CD4-positive, alpha-beta memory T cell (primary cell): ENCODE measurements around the gene NODAL. TPM values are rescaled to one million over a fixed set of nuclear protein-coding genes. Genes with fewer than 3 reads are reported as not detected.

Experiments used
- CTCF ChIA-PET: fragments of 350-600 bp; sonication (Branson Sonifier 250); formaldehyde crosslinking; loops from one replicate; lab custom pipeline; 2021; ENCODE audit warnings: inconsistent platforms; ENCODE audit not compliant: partially characterized antibody; lab: Charles Lee
- POLR2A ChIA-PET: fragments of 350-600 bp; sonication (Branson Sonifier 250); formaldehyde crosslinking; loops from one replicate; lab custom pipeline; 2021; ENCODE audit not compliant: partially characterized antibody; lab: Charles Lee
- DNase-seq, 5 donors: peaks; one replicate each; pipeline versions ENCODE4 v3.0.0 to v3.0.0-alpha.2; 2020 to 2022; ENCODE audit warnings: mixed read lengths in 1 of 5
- H3K27ac ChIP-seq: one replicate; pipeline ENCODE4 v1.7.0; 2013; ENCODE audit warnings: low read depth, low read length
- H3K27me3 ChIP-seq: 2 replicates; pipeline ENCODE4 v1.7.0; 2013; ENCODE audit warnings: mild to moderate bottlenecking, low read length, moderate library complexity; ENCODE audit not compliant: insufficient read depth
- H3K36me3 ChIP-seq: 2 replicates; pipeline ENCODE4 v1.7.0; 2013; ENCODE audit warnings: mild to moderate bottlenecking, low read length, moderate library complexity; ENCODE audit not compliant: insufficient read depth
- H3K4me1 ChIP-seq: 2 replicates; pipeline ENCODE4 v1.7.0; 2013; ENCODE audit warnings: mild to moderate bottlenecking, low read length, moderate library complexity; ENCODE audit not compliant: insufficient read depth
- H3K4me3 ChIP-seq, 2 donors: one replicate each; pipeline ENCODE4 v1.7.0; 2013; ENCODE audit warnings: low read length in 2 of 2, mild to moderate bottlenecking in 1 of 2
- H3K9me3 ChIP-seq, 2 donors: one replicate each; pipeline ENCODE4 v1.7.0; 2013; ENCODE audit warnings: low read length in 2 of 2, control low read depth in 1 of 2; ENCODE audit not compliant: control insufficient read depth in 1 of 2
- H3K27ac Mint-ChIP-seq, 7 donors: one replicate each; pipeline ENCODE4 v1.8.0; 2020 to 2021; ENCODE audit warnings: mixed read lengths in 7 of 7, mild to moderate bottlenecking in 6 of 7, inconsistent platforms in 3 of 7, moderate library complexity in 3 of 7
- H3K27me3 Mint-ChIP-seq, 2 donors: one replicate each; pipeline ENCODE4 v1.8.0; 2020 to 2021; ENCODE audit warnings: mixed read lengths in 2 of 2
- H3K36me3 Mint-ChIP-seq, 2 donors: one replicate each; pipeline ENCODE4 v1.8.0; 2020 to 2021; ENCODE audit warnings: mixed read lengths in 2 of 2, inconsistent platforms in 1 of 2, mild to moderate bottlenecking in 1 of 2
- H3K4me1 Mint-ChIP-seq, 4 donors: one replicate each; pipeline ENCODE4 v1.8.0; 2020 to 2021; ENCODE audit warnings: mixed read lengths in 4 of 4, mild to moderate bottlenecking in 1 of 4
- H3K4me3 Mint-ChIP-seq, 8 donors: one replicate each; pipeline ENCODE4 v1.8.0; 2020 to 2021; ENCODE audit warnings: mixed read lengths in 8 of 8, mild to moderate bottlenecking in 7 of 8, moderate library complexity in 6 of 8, inconsistent platforms in 3 of 8
- H3K9me3 Mint-ChIP-seq, 8 donors: one replicate each; pipeline ENCODE4 v1.8.0; 2020 to 2021; ENCODE audit warnings: mixed read lengths in 8 of 8, mild to moderate bottlenecking in 5 of 8, inconsistent platforms in 3 of 8, moderate library complexity in 1 of 8
- intact Hi-C: fragments of 100-400 bp; cut with micrococcal nuclease; formaldehyde crosslinking; loops from one replicate; pipeline ENCODE4 v1.15.1; 2023
- polyA plus RNA-seq, 2 donors: library from polyadenylated mRNA; unstranded; fragments of 300-500 nt; fragmentation: Illumina TruSeq; gene quantifications; one replicate each; pipeline ENCODE4 v1.2.3, GENCODE V29; 2021
- total RNA-seq, 2 experiments: library from RNA; stranded (reverse); gene quantifications; one replicate each; pipeline ENCODE4 v1.2.3, GENCODE V29; 2021

The NODAL gene
- total and polyA plus RNA-seq, 4 experiments from 2014 or later = 0.19 TPM; not detected in 3

- intact Hi-C loops = no loop called here
- DNase-seq = no peak
- Histone ChIP-seq H3K4me3 (no peak overlapping the region), H3K9me3 (no peaks in the 10 kb centered on the region), H3K4me1 (peaks cover 9% of the 10 kb centered on the region), H3K27ac (no peak overlapping the region), H3K27me3 (no peaks in the 10 kb centered on the region), H3K36me3 (peaks cover 37% of the 10 kb centered on the region)
- CTCF ChIA-PET = no interaction called here
- peaks cover 22 to 38% (median 29%) of the 10 kb centered on the region in 4 donors for H3K4me1 Mint-ChIP-seq
- H3K27ac Mint-ChIP-seq = peak overlapping the region in 4 of 7 donors; percentile 13 to 47 (median 26)
- no peaks in the 10 kb centered on the region for H3K27me3 Mint-ChIP-seq
- H3K4me3 Mint-ChIP-seq = no peak overlapping the region
- peaks cover 45 to 65% of the 10 kb centered on the region in 2 donors for H3K36me3 Mint-ChIP-seq
- H3K9me3 Mint-ChIP-seq = no peaks in the 10 kb centered on the region
- POLR2A ChIA-PET = interaction anchor here (4.4 kb wide), 1 partner anchor 14 kb away, joined by 21 read pairs; the partner anchor contains the start of gene EIF4EBP2
Observed at GRCh38 chr10:70418713-70419112, 22.8 kb downstream of the NODAL start.

DNA sequence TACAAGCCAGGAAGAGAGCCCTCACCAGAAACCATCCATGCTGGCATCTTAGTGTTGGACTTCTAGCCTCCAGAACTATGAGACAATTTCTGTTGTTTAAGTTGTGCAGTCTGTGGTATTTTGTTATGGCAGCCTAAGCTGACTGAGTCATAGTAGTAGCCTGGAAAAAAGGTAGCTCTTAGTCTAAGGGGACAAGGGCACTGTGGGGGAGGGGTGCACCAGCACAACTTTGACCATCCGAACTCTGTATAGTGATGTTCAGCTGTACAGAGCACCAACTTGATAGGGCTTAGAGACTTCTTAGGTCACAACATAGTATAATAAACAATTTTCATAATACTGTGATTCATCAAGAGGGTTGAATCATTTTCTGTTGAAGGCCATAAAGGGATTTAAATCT lies 23.3 kb downstream of the NODAL start:
- intact Hi-C loops = no loop called here
- no peak overlapping the region for H3K27ac ChIP-seq
- POLR2A ChIA-PET = interaction anchor here (4.4 kb wide), 1 partner anchor 14 kb away, joined by 21 read pairs; the partner anchor contains the start of gene EIF4EBP2
- H3K4me1 ChIP-seq = peaks cover 9% of the 10 kb centered on the region
- H3K36me3 ChIP-seq = peaks cover 32% of the 10 kb centered on the region
- H3K27ac Mint-ChIP-seq = peak overlapping the region in 5 of 7 donors; percentile 19 to 72 (median 37)
- no peaks in the 10 kb centered on the region for H3K9me3 Mint-ChIP-seq
- no peaks in the 10 kb centered on the region for H3K27me3 ChIP-seq
- CTCF ChIA-PET = no interaction called here
- no peaks in the 10 kb centered on the region for H3K27me3 Mint-ChIP-seq
- H3K36me3 Mint-ChIP-seq = peaks cover 40 to 60% of the 10 kb centered on the region in 2 donors
- H3K4me1 Mint-ChIP-seq = peaks cover 22 to 39% (median 30%) of the 10 kb centered on the region in 4 donors
- no peaks in the 10 kb centered on the region for H3K9me3 ChIP-seq
- DNase-seq = no peak
- peak overlapping the region in 1 of 8 donors; percentile 26 for H3K4me3 Mint-ChIP-seq
- no peak overlapping the region for H3K4me3 ChIP-seq

DNA sequence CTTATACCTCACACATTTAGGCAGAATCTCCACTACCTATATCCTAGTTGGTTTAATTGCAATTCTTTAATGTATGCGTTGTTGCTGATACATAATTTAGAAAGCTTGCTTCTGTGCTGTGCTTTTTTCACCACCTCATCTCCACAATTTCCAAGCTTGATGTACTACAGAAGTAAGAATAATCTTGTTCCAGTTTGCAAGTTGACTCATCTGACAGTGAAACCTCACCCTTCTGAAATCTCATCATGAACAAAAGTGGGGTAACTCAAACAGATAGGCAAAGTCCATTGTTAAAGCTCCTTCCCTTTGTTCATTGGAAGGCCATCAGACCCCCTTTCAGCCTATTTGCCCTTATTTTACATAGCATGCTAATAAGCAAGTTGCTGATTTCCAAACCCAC lies 23.9 kb downstream of the NODAL start:
- Histone ChIP-seq H3K9me3 (no peaks in the 10 kb centered on the region), H3K27ac (no peak overlapping the region), H3K27me3 (no peaks in the 10 kb centered on the region), H3K36me3 (peaks cover 27% of the 10 kb centered on the region), H3K4me3 (no peak overlapping the region), H3K4me1 (peaks cover 13% of the 10 kb centered on the region)
- CTCF ChIA-PET = no interaction called here
- H3K36me3 Mint-ChIP-seq = peaks cover 34 to 53% of the 10 kb centered on the region in 2 donors
- no peak for DNase-seq
- no peaks in the 10 kb centered on the region for H3K27me3 Mint-ChIP-seq
- H3K4me3 Mint-ChIP-seq = no peak overlapping the region
- POLR2A ChIA-PET = interaction anchor here (4.4 kb wide), 1 partner anchor 13 kb away, joined by 21 read pairs; the partner anchor contains the start of gene EIF4EBP2
- peaks cover 23 to 42% (median 32%) of the 10 kb centered on the region in 4 donors for H3K4me1 Mint-ChIP-seq
- H3K27ac Mint-ChIP-seq = peak overlapping the region in 5 of 7 donors; percentile 2 to 74 (median 35)
- H3K9me3 Mint-ChIP-seq = no peaks in the 10 kb centered on the region
- intact Hi-C loops = no loop called here

GRCh38 chr10:70412356-70412755 lies 29.1 kb downstream of the NODAL start:
- H3K27me3 ChIP-seq = no peaks in the 10 kb centered on the region
- DNase-seq = no peak
- peaks cover 50 to 78% (median 61%) of the 10 kb centered on the region in 4 donors for H3K4me1 Mint-ChIP-seq
- H3K4me1 ChIP-seq = peaks cover 43% of the 10 kb centered on the region
- H3K4me3 Mint-ChIP-seq = no peak overlapping the region
- peaks cover 31 to 42% of the 10 kb centered on the region in 2 donors for H3K36me3 Mint-ChIP-seq
- no peaks in the 10 kb centered on the region for H3K27me3 Mint-ChIP-seq
- peak overlapping the region in 4 of 7 donors; percentile 2 to 54 (median 41) for H3K27ac Mint-ChIP-seq
- POLR2A ChIA-PET = no interaction called here
- peaks cover 5% of the 10 kb centered on the region for H3K36me3 ChIP-seq
- intact Hi-C loops = no loop called here
- CTCF ChIA-PET = no interaction called here
- H3K9me3 ChIP-seq = no peaks in the 10 kb centered on the region
- H3K4me3 ChIP-seq = no peak overlapping the region
- H3K9me3 Mint-ChIP-seq = no peaks in the 10 kb centered on the region
- H3K27ac ChIP-seq = no peak overlapping the region

- H3K4me1 Mint-ChIP-seq = peaks cover 52 to 77% (median 65%) of the 10 kb centered on the region in 4 donors
- DNase-seq = no peak
- no peak overlapping the region for H3K27ac ChIP-seq
- peaks cover 5% of the 10 kb centered on the region for H3K36me3 ChIP-seq
- H3K4me1 ChIP-seq = peaks cover 46% of the 10 kb centered on the region
- no peaks in the 10 kb centered on the region for H3K9me3 ChIP-seq
- ChIA-PET CTCF (no interaction called here), POLR2A (interaction anchor here (1.0 kb wide), 1 partner anchor 13 kb away, joined by 3 read pairs; no protein-coding TSS in a partner anchor)
- no peaks in the 10 kb centered on the region for H3K9me3 Mint-ChIP-seq
- peaks cover 33 to 42% of the 10 kb centered on the region in 2 donors for H3K36me3 Mint-ChIP-seq
- no peak overlapping the region for H3K4me3 ChIP-seq
- intact Hi-C loops = no loop called here
- H3K27me3 ChIP-seq = no peaks in the 10 kb centered on the region
- H3K27ac Mint-ChIP-seq = peak overlapping the region in 6 of 7 donors; percentile 5 to 73 (median 20)
- H3K27me3 Mint-ChIP-seq = no peaks in the 10 kb centered on the region
- H3K4me3 Mint-ChIP-seq = peak overlapping the region in 1 of 8 donors; percentile 9
Observed at GRCh38 chr10:70410608-70411007, 30.9 kb downstream of the NODAL start.

DNA sequence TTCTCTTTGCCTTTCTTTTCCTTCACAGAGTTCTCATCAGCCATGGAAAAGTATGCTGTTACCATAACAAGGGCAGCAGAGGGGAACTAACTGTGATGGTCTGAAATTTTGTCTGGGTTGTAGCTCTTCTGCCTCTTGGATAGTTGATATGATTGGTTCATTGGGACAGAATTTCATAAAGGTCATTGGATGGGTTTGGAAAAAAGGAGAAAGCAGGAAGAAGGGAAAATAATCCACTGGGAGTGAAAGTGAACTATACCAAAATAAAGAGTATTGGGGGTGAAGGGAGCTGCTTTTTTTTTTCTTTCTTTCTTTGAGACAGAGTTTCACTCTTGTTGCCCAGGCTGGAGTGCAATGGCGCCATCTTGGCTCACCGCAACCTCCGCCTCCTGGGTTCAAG lies 31.7 kb downstream of the NODAL start:
- CTCF ChIA-PET = interaction anchor here (1.0 kb wide), 1 partner anchor 31 kb away, joined by 3 read pairs; no protein-coding TSS in a partner anchor
- H3K9me3 ChIP-seq = no peaks in the 10 kb centered on the region
- intact Hi-C loops = no loop called here
- Mint-ChIP-seq H3K27ac (peak overlapping the region in 3 of 7 donors; percentile 5 to 43 (median 15)), H3K4me3 (peak overlapping the region in 2 of 8 donors; percentile 12 to 55), H3K9me3 (no peaks in the 10 kb centered on the region), H3K4me1 (peaks cover 53 to 78% (median 65%) of the 10 kb centered on the region in 4 donors), H3K27me3 (no peaks in the 10 kb centered on the region), H3K36me3 (peaks cover 32 to 44% of the 10 kb centered on the region in 2 donors)
- no peaks in the 10 kb centered on the region for H3K27me3 ChIP-seq
- no peak overlapping the region for H3K27ac ChIP-seq
- peaks cover 5% of the 10 kb centered on the region for H3K36me3 ChIP-seq
- POLR2A ChIA-PET = interaction anchor here (1.0 kb wide), 1 partner anchor 14 kb away, joined by 3 read pairs; no protein-coding TSS in a partner anchor
- no peak for DNase-seq
- H3K4me3 ChIP-seq = no peak overlapping the region
- H3K4me1 ChIP-seq = peaks cover 52% of the 10 kb centered on the region

- Mint-ChIP-seq H3K4me3 (peak overlapping the region; percentile 92 to 98 (median 98)), H3K9me3 (no peaks in the 10 kb centered on the region), H3K36me3 (peaks cover 25 to 33% of the 10 kb centered on the region in 2 donors), H3K27ac (peak overlapping the region; percentile 87 to 97 (median 95)), H3K27me3 (no peaks in the 10 kb centered on the region), H3K4me1 (peaks cover 36 to 61% (median 48%) of the 10 kb centered on the region in 4 donors)
- POLR2A ChIA-PET = interaction anchor here (0.8 to 5.1 kb wide), 27 partner anchors 9 to 312 kb away, joined by 3 to 48 read pairs (median 5); partner anchors contain the start of genes LRRC20, NODAL, PALD1 and PPA1
- peaks cover 34% of the 10 kb centered on the region for H3K4me1 ChIP-seq
- H3K9me3 ChIP-seq = no peaks in the 10 kb centered on the region
- CTCF ChIA-PET = interaction anchor here (0.6 to 4.4 kb wide), 11 partner anchors 11 to 259 kb away, joined by 3 to 25 read pairs (median 5); partner anchors contain the start of genes LRRC20 and TYSND1
- peaks cover under 1% of the 10 kb centered on the region for H3K36me3 ChIP-seq
- intact Hi-C loops = no loop called here
- peak overlapping the region; percentile 32 to 78 for H3K4me3 ChIP-seq
- peak; percentile 15 to 39 (median 18) for DNase-seq
- peak overlapping the region; percentile 86 for H3K27ac ChIP-seq
- H3K27me3 ChIP-seq = no peaks in the 10 kb centered on the region
Observed at GRCh38 chr10:70405037-70405824, 36.2 kb downstream of the NODAL start.
